PFSK-1 (cell line): ENCODE measurements around the gene GTPBP6.

ENCODE experiments used
- POLR2AphosphoS5 ChIP-seq: IDR thresholded peaks from 2 replicates; pipeline ENCODE4 v1.6.1; 2012; ENCODE audit warnings: low read depth, mild to moderate bottlenecking, control low read depth, low read length, moderate library complexity
- SIN3A ChIP-seq: IDR thresholded peaks from 2 replicates; pipeline ENCODE4 v1.6.1; 2012; ENCODE audit warnings: mild to moderate bottlenecking, low read length, moderate library complexity, borderline replicate concordance; ENCODE audit not compliant: insufficient read depth

GRCh38 chrX:347351-348117, 28.9 kb upstream of the GTPBP6 start:
- TF ChIP-seq SIN3A: no peak
- TF ChIP-seq POLR2AphosphoS5: no peak
